ENCODE data around the gene ST6GALNAC5.
A peak's percentile ranks its signal among the peaks of the same experiment; 100 is the strongest.
"Not testable (repeated sequence)": the region's sequence is repeated elsewhere in the genome, so short reads cannot be mapped to it uniquely, and the experiment has no call there.

ST6GALNAC5 gene

DNA sequence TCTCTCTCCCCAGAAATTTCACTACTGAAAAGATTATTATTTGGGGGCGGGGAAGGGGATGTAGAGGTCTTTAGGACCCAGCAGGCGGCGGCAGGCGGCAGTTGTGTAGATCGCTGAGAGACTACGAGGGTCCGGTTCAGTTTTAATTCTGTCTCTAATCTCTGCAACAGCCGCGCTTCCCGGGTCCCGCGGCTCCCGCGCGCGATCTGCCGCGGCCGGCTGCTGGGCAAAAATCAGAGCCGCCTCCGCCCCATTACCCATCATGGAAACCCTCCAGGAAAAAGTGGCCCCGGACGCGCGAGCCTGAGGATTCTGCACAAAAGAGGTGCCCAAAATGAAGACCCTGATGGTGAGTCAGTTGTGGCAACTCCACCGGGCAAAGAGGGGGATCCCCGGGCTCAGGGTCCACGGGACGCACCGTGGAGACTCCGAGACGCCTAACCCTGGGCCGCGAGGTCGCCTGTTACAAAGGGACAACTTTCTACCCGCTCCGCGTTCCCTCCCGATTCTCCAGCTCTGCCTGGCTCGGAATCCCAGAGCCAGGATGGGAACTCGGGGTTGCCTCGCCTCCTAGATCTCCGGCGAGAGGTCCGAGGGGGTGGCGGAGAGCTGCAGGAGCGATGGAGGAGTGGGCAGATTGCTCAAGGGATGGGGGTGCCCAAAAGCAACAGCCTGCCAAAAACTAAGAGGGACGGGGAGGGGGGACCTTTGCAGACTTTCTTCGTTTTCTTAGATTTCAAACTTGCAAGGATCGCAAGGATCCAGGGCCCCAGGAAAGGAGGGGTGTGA is at the start of gene ST6GALNAC5:
Gene ST6GALNAC5 (plus strand): TSS at position 139 of the 789 bp plus-strand sequence.
- H3K4me3 ChIP-seq (ENCODE audit: low read depth in 1 of 2, low read length in 2 of 2) = peak within 1 kb of the TSS; percentile 58 to 82
- no peaks in the 10 kb centered on the region for H3K9me3 ChIP-seq (ENCODE audit: control insufficient read depth in 1 of 2, low read length in 2 of 2)
- H3K36me3 ChIP-seq (ENCODE audit: control insufficient read depth in 1 of 2, insufficient read depth in 2 of 2, low read length in 2 of 2) = no peaks in the 10 kb centered on the region
- H3K27ac ChIP-seq (ENCODE audit: low read length) = peak within 1 kb of the TSS; percentile 46
- peaks cover 5% of the 10 kb centered on the region for H3K27me3 ChIP-seq (ENCODE audit: low read depth, low read length)
- H3K4me1 ChIP-seq (ENCODE audit: control insufficient read depth in 1 of 2, insufficient read depth in 2 of 2, low read length in 2 of 2) = peaks cover 0 to 7% of the 10 kb centered on the region in 2 donors

DNA sequence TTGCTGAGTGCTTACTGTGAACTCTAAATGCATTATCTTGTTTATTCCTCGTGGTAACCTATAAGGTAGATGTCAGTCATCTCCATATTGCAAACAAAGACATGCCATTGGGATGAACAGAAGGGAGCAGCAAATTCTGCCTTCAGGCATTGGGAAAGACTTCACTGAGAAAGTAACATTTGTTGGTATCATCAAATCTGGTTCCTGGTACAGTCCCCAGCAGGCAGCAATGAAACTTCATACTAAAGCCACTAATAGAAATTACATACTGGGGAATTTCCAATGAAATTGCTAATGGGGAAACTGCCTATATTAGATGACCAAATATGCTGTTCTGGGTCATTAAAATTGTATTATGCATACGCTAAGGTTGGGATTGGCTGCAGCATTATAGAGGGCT is 47.3 kb upstream of the ST6GALNAC5 start:
- no peaks in the 10 kb centered on the region for H3K27me3 ChIP-seq (ENCODE audit: low read depth, low read length)
- no peaks in the 10 kb centered on the region for H3K4me1 ChIP-seq (ENCODE audit: control insufficient read depth in 1 of 2, insufficient read depth in 2 of 2, low read length in 2 of 2)
- no peak overlapping the region for H3K27ac ChIP-seq (ENCODE audit: low read length)
- no peak overlapping the region for H3K4me3 ChIP-seq (ENCODE audit: low read depth in 1 of 2, low read length in 2 of 2)
- no peaks in the 10 kb centered on the region for H3K36me3 ChIP-seq (ENCODE audit: control insufficient read depth in 1 of 2, insufficient read depth in 2 of 2, low read length in 2 of 2)
- H3K9me3 ChIP-seq (ENCODE audit: control insufficient read depth in 1 of 2, low read length in 2 of 2) = no peaks in the 10 kb centered on the region

DNA sequence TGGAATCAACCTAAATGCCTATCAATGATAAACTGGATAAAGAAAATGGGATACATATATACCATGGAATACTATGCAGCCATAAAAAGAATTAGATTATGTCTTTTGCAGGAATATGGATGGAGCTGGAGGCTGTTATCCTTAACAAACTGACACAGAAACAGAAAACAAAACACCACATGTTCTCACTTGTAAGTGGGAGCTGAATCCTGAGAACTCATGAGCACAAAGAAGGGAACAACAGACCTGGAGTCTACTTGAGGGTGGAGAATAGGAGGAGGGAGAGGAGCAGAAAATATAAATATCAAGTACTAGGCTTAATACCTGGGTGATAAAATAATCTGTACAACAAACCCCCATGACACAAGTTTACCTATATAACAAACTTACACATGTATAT is 44.3 kb upstream of the ST6GALNAC5 start:
- not testable (repeated sequence) for H3K27me3 ChIP-seq (ENCODE audit: low read depth, low read length); H3K9me3 ChIP-seq (ENCODE audit: control insufficient read depth in 1 of 2, low read length in 2 of 2); H3K4me3 ChIP-seq (ENCODE audit: low read depth in 1 of 2, low read length in 2 of 2)

DNA sequence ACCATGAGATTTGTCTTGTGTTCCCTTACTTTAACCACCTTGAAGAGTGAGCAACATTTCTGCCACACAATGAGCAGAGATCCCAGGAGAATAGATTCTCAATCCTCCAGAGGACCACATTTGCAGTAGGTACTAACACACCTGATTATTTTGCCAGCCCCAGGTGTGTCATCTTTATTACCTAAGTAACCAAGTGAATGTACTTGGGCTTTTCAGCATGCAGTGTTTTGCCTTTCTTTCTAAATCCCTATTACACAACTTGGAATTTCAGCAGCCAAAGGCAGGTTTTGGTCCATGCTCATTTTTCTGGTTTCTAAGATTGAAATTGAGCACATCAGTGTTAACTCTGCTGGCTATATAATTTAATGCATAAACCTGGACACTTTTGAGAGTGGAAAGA is 43.2 kb upstream of the ST6GALNAC5 start:
- H3K36me3 ChIP-seq (ENCODE audit: control insufficient read depth in 1 of 2, insufficient read depth in 2 of 2, low read length in 2 of 2) = no peaks in the 10 kb centered on the region
- H3K9me3 ChIP-seq (ENCODE audit: control insufficient read depth in 1 of 2, low read length in 2 of 2) = no peaks in the 10 kb centered on the region
- H3K4me1 ChIP-seq (ENCODE audit: control insufficient read depth in 1 of 2, insufficient read depth in 2 of 2, low read length in 2 of 2) = no peaks in the 10 kb centered on the region
- H3K4me3 ChIP-seq (ENCODE audit: low read depth in 1 of 2, low read length in 2 of 2) = no peak overlapping the region
- H3K27me3 ChIP-seq (ENCODE audit: low read depth, low read length) = no peaks in the 10 kb centered on the region
- H3K27ac ChIP-seq (ENCODE audit: low read length) = no peak overlapping the region

More for the DNA sequence above, 44.3 kb upstream of the ST6GALNAC5 start:
- H3K4me1 ChIP-seq (ENCODE audit: control insufficient read depth in 1 of 2, insufficient read depth in 2 of 2, low read length in 2 of 2); H3K27ac ChIP-seq (ENCODE audit: low read length); H3K36me3 ChIP-seq (ENCODE audit: control insufficient read depth in 1 of 2, insufficient read depth in 2 of 2, low read length in 2 of 2): not testable (repeated sequence)

DNA sequence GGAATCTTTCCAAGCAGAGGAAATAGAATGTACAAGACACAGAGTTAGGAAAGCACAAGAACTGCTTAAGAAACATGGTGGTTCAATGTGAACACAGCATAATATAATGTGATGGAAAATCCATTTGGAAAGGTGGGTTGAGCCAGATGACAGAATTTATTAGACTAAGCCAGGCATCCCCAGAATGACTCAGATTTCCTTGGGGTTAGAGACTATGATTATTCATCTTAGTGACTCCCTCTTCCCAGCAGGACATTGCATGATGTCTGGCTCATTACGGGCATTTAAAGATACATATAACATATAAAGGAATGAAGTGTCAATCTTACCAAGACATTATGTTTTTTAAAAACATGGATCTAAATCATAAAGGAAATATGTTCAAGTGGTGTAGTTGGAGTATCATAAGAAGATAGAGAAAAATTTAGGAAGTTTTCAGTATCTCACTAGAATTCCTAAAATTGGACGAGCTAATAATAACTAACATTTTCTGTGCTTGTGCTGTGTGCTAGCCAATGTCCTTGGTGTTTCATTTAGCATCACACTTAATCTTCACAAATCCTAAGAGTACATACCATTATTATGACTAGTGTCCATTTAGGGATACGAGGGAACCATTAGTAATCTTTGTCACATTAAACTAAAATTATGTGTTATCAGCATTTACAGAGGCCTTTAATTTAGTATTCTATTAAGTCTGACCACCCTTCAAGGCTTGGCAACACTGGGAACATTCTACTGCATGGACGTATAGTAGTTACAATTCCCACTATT is 41.0 kb upstream of the ST6GALNAC5 start:
- Histone ChIP-seq H3K9me3 (ENCODE audit: control insufficient read depth in 1 of 2, low read length in 2 of 2) (no peaks in the 10 kb centered on the region), H3K4me3 (ENCODE audit: low read depth in 1 of 2, low read length in 2 of 2) (no peak overlapping the region), H3K4me1 (ENCODE audit: control insufficient read depth in 1 of 2, insufficient read depth in 2 of 2, low read length in 2 of 2) (no peaks in the 10 kb centered on the region), H3K36me3 (ENCODE audit: control insufficient read depth in 1 of 2, insufficient read depth in 2 of 2, low read length in 2 of 2) (no peaks in the 10 kb centered on the region), H3K27ac (ENCODE audit: low read length) (no peak overlapping the region), H3K27me3 (ENCODE audit: low read depth, low read length) (no peaks in the 10 kb centered on the region)

DNA sequence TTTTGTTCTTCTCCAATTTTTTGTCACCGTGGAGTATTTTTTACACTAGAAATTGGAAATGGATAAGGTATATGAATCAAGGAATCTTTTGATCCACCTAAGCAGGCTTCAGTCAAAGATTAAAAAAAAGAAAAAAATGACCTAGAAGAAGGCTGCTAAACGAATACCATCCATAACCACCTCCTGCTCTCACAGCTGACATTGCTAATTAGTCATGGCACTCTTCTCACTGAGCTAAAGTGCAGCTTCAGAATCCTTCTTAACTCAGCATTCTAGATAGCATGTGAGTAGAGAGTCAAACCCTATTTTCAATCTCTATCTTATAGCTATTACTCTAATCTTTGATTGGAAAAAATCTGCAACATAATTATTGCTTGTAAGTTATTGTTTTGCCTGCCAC is 40.2 kb upstream of the ST6GALNAC5 start:
- no peaks in the 10 kb centered on the region for H3K4me1 ChIP-seq (ENCODE audit: control insufficient read depth in 1 of 2, insufficient read depth in 2 of 2, low read length in 2 of 2)
- H3K36me3 ChIP-seq (ENCODE audit: control insufficient read depth in 1 of 2, insufficient read depth in 2 of 2, low read length in 2 of 2) = no peaks in the 10 kb centered on the region
- no peak overlapping the region for H3K4me3 ChIP-seq (ENCODE audit: low read depth in 1 of 2, low read length in 2 of 2)
- H3K27ac ChIP-seq (ENCODE audit: low read length) = no peak overlapping the region
- H3K9me3 ChIP-seq (ENCODE audit: control insufficient read depth in 1 of 2, low read length in 2 of 2) = no peaks in the 10 kb centered on the region
- no peaks in the 10 kb centered on the region for H3K27me3 ChIP-seq (ENCODE audit: low read depth, low read length)

DNA sequence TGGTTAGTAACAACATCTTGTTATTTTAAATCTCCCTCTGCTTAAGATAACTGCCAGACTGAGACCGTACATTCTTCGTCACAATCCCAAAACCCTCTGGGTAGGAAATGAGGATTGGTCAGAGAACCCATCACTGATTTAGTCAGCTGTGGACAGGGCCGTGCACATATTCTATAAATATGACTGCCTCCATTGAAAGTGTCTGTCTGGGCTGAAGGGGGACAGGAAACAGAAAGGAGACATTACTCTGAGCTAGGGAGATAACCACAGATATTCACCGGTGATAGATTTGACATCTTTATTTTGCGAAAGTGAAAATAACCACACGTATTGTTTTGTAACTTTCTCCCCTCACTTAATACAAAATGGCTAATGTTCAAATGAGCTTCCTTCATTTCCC is 36.9 kb upstream of the ST6GALNAC5 start:
- Histone ChIP-seq H3K36me3 (ENCODE audit: control insufficient read depth in 1 of 2, insufficient read depth in 2 of 2, low read length in 2 of 2) (no peaks in the 10 kb centered on the region), H3K9me3 (ENCODE audit: control insufficient read depth in 1 of 2, low read length in 2 of 2) (no peaks in the 10 kb centered on the region), H3K27me3 (ENCODE audit: low read depth, low read length) (no peaks in the 10 kb centered on the region), H3K4me3 (ENCODE audit: low read depth in 1 of 2, low read length in 2 of 2) (no peak overlapping the region), H3K27ac (ENCODE audit: low read length) (no peak overlapping the region), H3K4me1 (ENCODE audit: control insufficient read depth in 1 of 2, insufficient read depth in 2 of 2, low read length in 2 of 2) (no peaks in the 10 kb centered on the region)

DNA sequence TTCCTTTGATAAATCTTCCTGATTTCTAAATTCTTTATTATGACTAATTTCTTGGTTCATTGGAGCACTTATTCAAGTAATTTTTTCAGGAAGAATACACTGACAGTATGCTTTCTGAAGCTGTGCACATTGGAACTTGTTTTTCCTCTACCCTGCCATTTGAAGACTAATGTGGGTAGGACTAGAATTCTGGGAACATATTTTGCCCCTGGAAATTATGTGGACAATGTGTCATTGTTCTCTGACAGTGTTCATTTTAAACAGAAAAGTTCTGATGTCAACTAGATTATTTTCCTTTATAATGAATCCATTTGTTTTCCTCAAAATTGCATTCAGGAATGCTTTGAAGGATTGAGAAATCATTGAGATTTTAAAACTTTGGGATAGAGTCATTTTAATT is 34.8 kb upstream of the ST6GALNAC5 start:
- Histone ChIP-seq H3K4me1 (ENCODE audit: control insufficient read depth in 1 of 2, insufficient read depth in 2 of 2, low read length in 2 of 2) (no peaks in the 10 kb centered on the region), H3K36me3 (ENCODE audit: control insufficient read depth in 1 of 2, insufficient read depth in 2 of 2, low read length in 2 of 2) (no peaks in the 10 kb centered on the region), H3K27me3 (ENCODE audit: low read depth, low read length) (no peaks in the 10 kb centered on the region), H3K9me3 (ENCODE audit: control insufficient read depth in 1 of 2, low read length in 2 of 2) (no peaks in the 10 kb centered on the region), H3K4me3 (ENCODE audit: low read depth in 1 of 2, low read length in 2 of 2) (no peak overlapping the region), H3K27ac (ENCODE audit: low read length) (no peak overlapping the region)

DNA sequence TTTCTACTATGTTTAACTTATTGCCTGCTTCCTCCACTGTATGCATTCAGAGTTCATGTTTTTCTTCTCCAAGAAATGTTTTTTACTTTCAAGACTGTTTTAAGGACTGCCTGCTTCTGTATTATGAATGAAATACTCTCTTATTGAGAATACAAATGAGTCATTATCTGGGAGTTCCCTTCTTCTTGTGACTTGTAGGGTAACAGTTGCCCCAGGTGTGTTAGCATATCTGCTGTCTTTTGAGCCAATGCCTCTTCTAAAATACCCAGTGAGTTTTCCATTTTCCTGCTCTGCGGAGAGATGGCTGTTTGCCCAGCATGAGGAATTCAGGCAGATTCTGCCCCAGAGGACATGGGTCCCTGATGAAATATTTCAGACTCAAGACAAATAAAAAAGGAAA is 34.1 kb upstream of the ST6GALNAC5 start:
- no peaks in the 10 kb centered on the region for H3K36me3 ChIP-seq (ENCODE audit: control insufficient read depth in 1 of 2, insufficient read depth in 2 of 2, low read length in 2 of 2)
- H3K27me3 ChIP-seq (ENCODE audit: low read depth, low read length) = no peaks in the 10 kb centered on the region
- no peak overlapping the region for H3K4me3 ChIP-seq (ENCODE audit: low read depth in 1 of 2, low read length in 2 of 2)
- H3K9me3 ChIP-seq (ENCODE audit: control insufficient read depth in 1 of 2, low read length in 2 of 2) = no peaks in the 10 kb centered on the region
- H3K4me1 ChIP-seq (ENCODE audit: control insufficient read depth in 1 of 2, insufficient read depth in 2 of 2, low read length in 2 of 2) = no peaks in the 10 kb centered on the region
- no peak overlapping the region for H3K27ac ChIP-seq (ENCODE audit: low read length)

DNA sequence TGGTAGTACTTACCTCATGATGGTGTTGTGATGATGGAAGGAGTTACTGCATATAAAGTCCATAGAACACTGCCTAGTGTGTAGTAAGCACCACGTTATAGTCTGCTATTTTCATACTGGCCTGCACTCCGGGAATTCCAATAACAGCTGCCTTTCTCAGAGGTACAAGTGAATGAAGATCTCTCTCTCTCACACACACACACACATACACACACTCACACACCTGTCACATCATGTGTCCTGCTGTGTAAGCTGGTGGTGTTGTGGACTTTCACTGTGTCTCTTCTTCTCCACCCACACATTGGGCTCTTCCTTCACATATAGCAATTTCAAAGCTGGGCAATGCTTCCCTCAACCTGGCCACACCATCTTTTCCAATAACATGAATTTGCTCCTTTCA is 33.4 kb upstream of the ST6GALNAC5 start:
- no peak overlapping the region for H3K27ac ChIP-seq (ENCODE audit: low read length)
- no peaks in the 10 kb centered on the region for H3K4me1 ChIP-seq (ENCODE audit: control insufficient read depth in 1 of 2, insufficient read depth in 2 of 2, low read length in 2 of 2)
- H3K9me3 ChIP-seq (ENCODE audit: control insufficient read depth in 1 of 2, low read length in 2 of 2) = no peaks in the 10 kb centered on the region
- H3K36me3 ChIP-seq (ENCODE audit: control insufficient read depth in 1 of 2, insufficient read depth in 2 of 2, low read length in 2 of 2) = no peaks in the 10 kb centered on the region
- H3K27me3 ChIP-seq (ENCODE audit: low read depth, low read length) = no peaks in the 10 kb centered on the region
- no peak overlapping the region for H3K4me3 ChIP-seq (ENCODE audit: low read depth in 1 of 2, low read length in 2 of 2)

DNA sequence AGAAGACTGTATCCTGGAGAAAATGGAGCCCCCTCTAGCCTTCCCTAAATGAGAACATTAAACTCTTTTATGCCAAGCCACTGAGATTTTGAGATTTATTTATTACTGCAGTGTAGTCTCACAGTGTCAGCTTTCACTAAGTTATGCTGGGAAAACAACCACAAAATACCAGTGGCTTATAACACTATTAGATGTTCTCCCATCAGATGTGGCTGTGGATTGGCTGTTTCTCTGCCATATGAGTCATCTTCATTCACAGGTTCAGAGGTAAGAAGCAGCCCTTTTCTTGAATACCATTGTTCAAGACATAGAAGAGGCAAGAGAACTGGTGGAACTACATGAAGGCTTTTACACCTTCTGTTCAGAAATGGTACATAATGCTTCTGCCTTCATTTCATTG is 32.1 kb upstream of the ST6GALNAC5 start:
- H3K4me3 ChIP-seq (ENCODE audit: low read depth in 1 of 2, low read length in 2 of 2) = no peak overlapping the region
- no peaks in the 10 kb centered on the region for H3K27me3 ChIP-seq (ENCODE audit: low read depth, low read length)
- H3K27ac ChIP-seq (ENCODE audit: low read length) = no peak overlapping the region
- H3K4me1 ChIP-seq (ENCODE audit: control insufficient read depth in 1 of 2, insufficient read depth in 2 of 2, low read length in 2 of 2) = no peaks in the 10 kb centered on the region
- no peaks in the 10 kb centered on the region for H3K9me3 ChIP-seq (ENCODE audit: control insufficient read depth in 1 of 2, low read length in 2 of 2)
- no peaks in the 10 kb centered on the region for H3K36me3 ChIP-seq (ENCODE audit: control insufficient read depth in 1 of 2, insufficient read depth in 2 of 2, low read length in 2 of 2)

All from muscle layer of duodenum (tissue), 2 donors.